Effector CD8-positive, alpha-beta T cell (primary cell): ENCODE measurements around the gene A2ML1.
"Not testable (repeated sequence)": the region's sequence is repeated elsewhere in the genome, so short reads cannot be mapped to it uniquely, and the experiment has no call there.

ENCODE experiments used
- DNase-seq: peaks from one replicate; lab custom pipeline; 2025; lab: John Stamatoyannopoulos, UW
- total RNA-seq, 4 experiments: gene quantifications; one replicate each; lab custom pipeline; 2026; lab: John Stamatoyannopoulos, UW

The A2ML1 gene
- 0 to 0.80 (median 0.18) reads per million in 4 experiments for total RNA-seq

GRCh38 chr12:8822298-8822697 is at the start of gene A2ML1:
TSS of gene A2ML1 (plus strand) at chr12:8822621. CDS start at chr12:8822652, 31 bp downstream.
- DNase-seq = no peak

DNA sequence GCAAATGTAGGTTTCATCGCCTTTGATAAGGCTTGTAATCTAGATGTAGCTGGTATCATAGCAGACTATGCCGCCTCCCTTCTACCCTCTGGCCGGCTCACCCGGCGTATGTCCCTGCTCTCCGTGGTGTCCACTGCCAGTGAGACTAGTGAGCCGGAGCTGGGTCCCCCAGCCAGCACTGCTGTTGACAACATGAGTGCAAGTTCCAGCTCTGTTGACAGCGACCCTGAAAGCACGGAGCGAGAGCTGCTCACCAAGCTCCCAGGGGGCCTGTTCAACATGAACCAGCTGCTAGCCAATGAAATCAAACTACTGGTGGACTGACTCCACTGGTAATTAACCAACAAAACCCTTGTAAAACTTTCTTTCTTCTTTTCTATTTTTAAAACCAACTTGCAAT is 49.0 kb upstream of the A2ML1 start:
- no peak for DNase-seq

GRCh38 chr12:8779281-8779680 is 43.1 kb upstream of the A2ML1 start:
- DNase-seq = no peak

DNA sequence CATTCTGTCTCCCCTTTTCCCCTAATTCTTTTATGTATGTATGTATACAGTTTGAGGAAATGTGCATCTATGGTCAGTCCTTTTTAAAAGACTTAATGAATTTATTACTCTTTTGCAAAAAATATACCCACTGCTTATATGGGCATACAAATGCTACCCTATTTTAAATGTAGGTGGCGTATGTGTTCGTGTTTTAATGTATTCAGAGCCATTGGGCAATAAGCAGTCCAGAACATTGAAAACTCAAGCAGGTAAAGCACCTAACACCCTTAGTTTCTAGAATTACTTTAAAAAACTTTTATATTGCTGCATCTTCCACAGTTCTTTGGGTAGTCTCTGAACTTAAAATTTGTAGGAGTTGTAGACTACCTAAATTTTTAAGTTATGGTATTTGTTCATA is 42.6 kb upstream of the A2ML1 start:
- DNase-seq = no peak

DNA sequence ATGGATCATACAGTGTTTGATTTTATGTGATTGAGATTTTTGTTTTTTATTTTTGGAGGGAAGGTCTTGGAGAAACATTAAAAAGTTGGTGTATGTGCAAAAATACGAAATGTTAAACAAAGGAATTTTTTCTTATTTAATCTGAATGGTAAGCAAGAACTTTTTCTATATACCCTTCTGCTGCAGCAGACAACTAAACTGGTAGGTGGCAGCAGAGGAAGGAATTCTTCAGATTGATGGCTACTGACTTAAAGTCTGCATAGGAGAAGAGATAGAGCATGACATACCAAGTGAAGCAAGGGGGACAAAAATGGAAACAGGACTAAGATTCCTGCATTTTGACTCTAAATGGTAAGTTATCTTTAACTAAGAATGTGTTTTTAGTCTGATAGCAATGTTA is 42.0 kb upstream of the A2ML1 start:
- no peak for DNase-seq

- no peak for DNase-seq
Observed at GRCh38 chr12:8781381-8782127, 40.9 kb upstream of the A2ML1 start.

DNA sequence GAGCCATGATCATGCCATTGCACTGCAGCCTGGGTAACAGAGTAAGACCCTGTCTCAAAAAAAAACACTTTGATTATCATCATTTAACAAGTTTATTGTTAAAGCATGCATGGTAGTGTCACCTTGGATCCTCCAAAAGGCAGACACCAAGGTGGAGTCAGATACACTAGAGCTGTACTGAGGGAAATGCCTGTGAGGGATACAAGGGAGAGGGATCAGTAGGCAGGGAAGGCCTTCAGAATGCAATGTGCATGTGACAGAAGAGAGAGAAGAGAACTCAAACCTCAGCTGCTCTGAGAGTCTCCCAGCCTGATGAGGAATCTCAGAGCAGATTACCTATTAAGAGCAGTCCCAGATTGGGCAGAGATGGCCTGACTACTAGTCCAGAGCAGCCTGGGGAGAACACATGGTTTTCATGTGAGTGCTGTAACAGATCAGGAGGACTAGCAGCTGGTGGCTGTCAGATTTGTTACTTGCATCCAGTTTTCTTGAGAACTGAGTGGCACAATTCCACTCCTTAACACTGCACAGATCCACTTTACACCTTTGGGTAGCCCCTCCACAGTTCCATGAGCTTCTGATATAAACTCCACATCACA is 38.0 kb upstream of the A2ML1 start:
- DNase-seq = no peak

DNA sequence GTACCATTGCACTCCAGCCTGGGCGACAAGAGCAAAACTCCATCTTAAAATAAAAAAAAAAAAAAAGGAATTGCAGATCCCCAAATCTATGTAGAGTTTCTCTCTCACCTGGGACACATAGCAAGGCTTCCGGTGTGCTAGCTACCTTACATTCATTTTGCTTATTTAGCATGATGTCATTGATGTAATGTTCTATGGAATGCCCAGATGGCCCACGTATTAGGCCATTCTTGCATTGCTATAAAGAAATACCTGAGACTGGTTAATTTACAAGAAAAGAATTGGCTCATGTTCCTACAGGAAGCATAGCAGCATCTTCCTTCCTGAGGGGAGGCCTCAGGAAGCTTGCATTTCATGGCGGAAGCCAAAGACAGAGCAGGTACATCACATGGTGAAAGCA is 36.9 kb upstream of the A2ML1 start:
- no peak for DNase-seq

- not testable (repeated sequence) for DNase-seq
Observed at GRCh38 chr12:8787206-8787605, 35.2 kb upstream of the A2ML1 start.

DNA sequence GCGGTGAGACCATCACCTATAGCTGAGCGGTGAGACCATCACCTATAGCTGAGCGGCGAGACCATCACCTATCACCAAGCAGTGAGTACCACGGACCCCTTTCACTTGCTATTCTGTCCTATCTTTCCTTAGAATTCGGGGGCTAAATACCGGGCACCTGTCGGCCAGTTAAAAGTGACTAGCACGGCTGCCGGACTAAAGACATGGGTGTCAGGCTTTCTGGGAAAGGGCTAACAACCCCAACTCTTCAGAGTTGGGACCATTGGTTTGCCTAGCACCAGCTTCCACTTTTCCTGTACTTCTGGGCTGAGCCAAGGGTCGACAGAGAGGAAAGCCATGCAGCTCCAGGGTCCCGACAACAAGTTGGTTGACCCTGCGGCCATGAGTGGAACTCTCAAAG is 33.7 kb upstream of the A2ML1 start:
- DNase-seq = not testable (repeated sequence)

GRCh38 chr12:8789341-8790013 is 32.9 kb upstream of the A2ML1 start:
- DNase-seq = not testable (repeated sequence)

- not testable (repeated sequence) for DNase-seq
Observed at GRCh38 chr12:8793226-8793625, 29.2 kb upstream of the A2ML1 start.

GRCh38 chr12:8794611-8795010 is 27.8 kb upstream of the A2ML1 start:
- DNase-seq = not testable (repeated sequence)

DNA sequence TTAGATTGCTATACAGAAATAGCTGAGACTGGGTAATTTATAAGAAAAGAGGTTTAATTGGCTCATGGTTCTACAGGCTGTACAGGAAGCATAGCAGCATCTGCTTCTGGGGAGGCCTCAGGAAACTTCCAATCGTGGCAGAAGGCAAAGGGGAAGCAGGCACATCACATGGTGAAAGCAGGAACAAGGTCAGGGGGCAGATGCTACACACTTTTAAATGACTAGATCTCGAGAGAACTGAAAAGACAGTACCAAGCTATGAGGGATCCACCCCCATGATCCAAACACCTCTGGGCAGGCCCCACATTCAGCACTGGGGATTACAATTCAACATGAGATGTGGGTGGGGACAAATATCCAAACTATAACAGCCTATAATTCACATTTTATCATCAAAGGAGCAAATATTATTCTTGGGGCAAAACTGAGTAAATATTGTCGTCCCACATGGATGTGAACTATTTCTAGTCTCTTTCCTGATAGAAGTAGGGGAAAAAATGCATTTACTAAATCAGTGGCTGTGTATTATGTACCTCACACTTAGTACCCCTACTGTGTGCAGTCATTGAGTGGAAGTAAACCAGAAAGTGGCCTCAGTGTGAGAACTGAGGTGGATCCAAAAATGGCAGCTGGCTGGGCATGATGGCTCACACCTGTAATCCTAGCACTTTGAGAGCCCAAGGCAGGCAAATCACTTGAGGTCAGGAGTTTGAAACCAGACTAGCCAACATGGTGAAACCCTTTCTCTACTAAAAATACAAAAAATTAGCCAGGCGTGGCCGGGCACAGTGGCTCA is 25.4 kb upstream of the A2ML1 start:
- no peak for DNase-seq

DNA sequence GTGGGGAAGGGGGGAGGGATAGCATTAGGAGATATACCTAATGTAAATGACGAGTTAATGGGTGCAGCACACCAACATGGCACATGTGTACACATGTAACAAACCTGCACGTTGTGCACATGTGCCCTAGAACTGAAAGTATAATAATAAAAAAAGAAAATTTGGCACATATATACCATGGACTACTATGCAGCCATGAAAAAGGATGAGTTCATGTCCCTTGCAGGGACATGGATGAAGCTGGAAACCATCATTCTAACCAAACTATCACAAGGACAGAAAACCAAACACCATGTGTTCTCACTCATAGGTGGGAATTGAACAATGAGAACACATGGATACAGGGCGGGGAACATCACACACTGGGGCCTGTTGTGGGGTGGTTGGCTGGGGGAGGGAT is 21.2 kb upstream of the A2ML1 start:
- not testable (repeated sequence) for DNase-seq

DNA sequence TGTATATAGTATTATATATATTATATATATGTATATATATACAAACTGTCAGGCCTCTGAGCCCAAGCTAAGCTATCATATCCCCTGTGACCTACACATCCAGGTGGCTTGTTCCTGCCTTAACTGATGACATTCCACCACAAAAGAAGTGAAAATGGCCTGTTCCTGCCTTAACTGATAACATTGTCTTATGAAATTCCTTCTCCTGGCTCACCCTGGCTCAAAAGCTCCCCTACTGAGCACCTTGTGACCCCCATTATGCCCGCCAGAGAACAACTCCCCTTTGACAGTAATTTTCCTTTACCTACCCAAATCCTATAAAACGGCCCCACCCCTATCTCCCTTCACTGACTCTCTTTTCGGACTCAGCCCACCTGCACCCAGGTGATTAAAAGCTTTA is 17.6 kb upstream of the A2ML1 start:
- DNase-seq = not testable (repeated sequence)

- not testable (repeated sequence) for DNase-seq
Observed at GRCh38 chr12:8805487-8805886, 16.9 kb upstream of the A2ML1 start.

DNA sequence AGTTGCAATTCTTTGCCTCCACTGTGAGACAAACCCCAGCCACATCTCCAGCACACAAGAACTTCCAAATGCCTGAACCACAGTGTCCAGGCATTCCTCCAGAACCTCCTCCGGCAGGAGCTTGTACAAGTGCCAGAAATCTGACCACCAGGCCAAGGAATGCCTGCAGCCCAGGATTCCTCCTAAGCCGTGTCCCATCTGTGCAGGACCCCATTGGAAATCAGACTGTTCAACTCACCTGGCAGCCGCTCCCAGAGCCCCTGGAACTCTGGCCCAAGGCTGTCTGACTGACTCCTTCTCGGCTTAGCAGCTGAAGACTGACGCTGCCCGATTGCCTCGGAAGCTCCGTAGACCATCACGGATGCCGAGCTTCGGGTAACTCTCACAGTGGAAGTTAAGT is 15.3 kb upstream of the A2ML1 start:
- DNase-seq = not testable (repeated sequence)

DNA sequence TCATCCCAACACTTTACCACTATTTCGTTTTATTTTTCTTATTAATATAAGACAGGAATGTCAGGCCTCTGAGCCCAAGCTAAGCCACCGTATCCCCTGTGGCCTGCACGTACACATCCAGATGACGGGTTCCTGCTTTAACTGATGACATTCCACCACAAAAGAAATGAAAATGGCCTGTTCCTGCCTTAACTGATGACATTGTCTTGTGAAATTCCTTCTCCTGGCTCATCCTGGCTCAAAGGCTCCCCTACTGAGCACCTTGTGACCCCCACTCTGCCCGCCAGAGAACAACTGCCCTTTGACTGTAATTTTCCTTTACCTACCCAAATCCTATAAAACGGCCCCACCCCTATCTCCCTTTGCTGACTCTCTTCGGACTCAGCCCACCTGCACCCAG is 12.3 kb upstream of the A2ML1 start:
- not testable (repeated sequence) for DNase-seq

DNA sequence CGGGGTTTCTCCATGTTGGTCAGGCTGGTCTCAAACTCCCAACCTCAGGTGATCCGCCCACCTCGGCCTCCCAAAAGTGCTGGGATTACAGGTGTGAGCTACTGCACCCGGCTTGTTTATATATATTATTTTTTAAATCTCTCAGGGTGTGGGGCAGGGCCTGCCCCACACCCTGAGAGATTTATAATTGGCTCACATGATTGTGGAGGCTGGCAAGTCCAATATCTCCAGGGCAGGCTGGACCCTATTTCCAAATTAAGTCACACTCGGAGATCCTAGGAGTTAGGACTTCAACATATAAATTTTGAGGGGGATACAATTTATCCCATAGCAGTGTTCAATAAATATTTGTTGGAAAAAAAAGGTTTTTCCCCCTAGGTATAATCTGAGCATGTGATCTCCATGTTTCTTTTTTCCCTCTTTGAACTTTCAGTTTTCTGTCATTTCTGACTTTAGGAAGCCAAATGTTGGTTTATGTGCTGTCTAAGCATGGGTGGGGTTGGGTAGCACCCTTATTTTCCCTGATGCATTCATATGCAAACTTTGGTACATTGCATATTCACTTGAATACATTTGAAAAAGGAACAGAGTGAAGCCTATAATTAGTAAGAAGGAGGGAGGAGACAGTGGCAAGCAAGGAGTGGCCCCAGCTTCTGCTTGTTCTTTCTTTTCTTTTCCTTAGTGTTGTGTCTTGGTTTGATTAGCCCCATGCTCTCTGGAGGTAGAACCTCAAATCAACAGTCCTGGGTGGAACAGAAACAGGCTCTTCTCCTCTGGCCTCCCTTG is 8.7 kb upstream of the A2ML1 start:
- no peak for DNase-seq

DNA sequence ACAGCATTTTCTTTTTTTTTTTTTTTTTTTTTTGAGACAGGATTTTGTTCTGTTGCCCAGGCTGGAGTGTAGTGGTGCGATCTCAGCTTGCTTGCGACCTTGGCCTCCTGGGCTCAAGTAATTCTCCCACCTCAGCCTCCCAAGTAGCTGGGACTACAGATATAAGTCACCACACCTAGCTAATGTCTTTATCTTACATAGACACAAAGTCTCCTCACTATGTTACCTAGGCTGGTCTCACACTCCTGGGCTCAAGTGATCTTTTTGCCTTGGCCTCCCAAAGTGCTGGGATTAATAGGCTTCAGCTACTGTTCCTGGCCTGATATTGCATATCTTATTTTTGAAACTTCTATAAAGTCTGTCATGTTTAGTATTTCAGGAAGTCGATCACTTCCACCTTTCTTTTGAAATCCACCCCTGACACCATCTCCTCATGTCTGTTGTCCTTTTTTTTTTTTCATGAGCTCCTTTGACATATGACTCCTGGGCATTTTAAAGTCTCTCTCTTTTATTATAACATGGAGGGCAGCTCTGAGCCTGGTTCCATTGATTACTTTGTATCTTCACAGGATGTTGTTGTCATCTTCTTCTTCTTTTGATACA is 5.9 kb upstream of the A2ML1 start:
- no peak for DNase-seq
